ENCODE results near the gene TOLLIP.

DNA sequence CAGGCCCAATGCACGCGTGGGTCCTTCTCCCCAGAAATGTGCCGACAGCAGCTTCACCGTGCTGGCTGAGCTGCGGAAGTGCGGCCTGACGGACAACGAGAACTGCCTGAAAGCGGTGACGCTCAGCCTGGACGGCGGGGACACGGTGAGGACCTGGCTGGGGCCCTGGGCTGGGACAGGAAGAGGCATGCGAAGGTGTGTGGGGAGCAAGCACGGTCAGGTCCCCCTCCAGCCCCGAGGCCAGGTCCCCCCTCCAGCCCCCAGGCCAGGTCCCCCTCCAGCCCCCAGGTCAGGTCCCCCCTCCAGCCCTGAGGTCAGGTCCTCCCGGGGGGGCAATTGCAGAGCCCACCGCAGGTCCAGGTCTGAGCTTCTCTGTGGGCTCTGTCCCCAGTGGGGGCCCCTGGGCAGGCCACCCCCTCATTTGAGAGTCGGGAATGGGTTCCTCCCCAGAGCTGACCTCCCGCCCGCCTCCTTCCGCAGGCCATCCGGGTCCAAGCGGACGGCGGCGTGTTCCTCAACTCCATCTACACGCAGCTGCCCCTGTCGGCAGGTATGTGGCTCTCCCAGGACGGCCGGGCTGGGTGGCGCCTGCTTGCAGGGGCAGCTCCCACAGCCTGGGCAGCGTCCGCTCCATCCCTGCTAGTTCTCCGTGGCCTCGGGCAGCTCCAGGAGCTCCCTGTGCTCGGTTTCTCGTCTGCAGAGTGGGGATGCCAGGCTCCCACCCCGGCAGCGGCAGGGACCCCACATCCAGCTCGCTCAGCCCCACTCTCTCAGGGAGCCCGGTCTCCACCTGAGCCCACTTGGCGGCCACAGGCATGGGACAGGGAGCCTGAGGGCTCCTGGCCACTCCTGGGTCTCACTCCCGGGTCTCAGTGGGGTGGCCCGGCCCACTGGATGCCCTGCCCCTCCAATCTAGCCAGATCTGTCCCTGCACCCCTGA is 78.7 kb downstream of the TOLLIP start:
- TF ChIP-seq RAD21 (conservative IDR thresholded peaks at IDR 0.05 in 1 of 2, IDR thresholded peaks at IDR 0.05 in 1 of 2) (no peak), SREBF2 (IDR thresholded peaks at IDR 0.05) (no peak), CHD4 (IDR thresholded peaks at IDR 0.05; ENCODE audit: borderline replicate concordance) (no peak), SMC3 (IDR thresholded peaks at IDR 0.05) (no peak), POLR2A (IDR thresholded peaks at IDR 0.05; ENCODE audit: low read length) (no peak), NR3C1 (IDR thresholded peaks at IDR 0.05) (no peak), RFX5 (IDR thresholded peaks at IDR 0.05) (no peak), EP300 (IDR thresholded peaks at IDR 0.05) (no peak), REST (IDR thresholded peaks at IDR 0.05) (no peak)
- TF ChIP-seq, protein P1, sequence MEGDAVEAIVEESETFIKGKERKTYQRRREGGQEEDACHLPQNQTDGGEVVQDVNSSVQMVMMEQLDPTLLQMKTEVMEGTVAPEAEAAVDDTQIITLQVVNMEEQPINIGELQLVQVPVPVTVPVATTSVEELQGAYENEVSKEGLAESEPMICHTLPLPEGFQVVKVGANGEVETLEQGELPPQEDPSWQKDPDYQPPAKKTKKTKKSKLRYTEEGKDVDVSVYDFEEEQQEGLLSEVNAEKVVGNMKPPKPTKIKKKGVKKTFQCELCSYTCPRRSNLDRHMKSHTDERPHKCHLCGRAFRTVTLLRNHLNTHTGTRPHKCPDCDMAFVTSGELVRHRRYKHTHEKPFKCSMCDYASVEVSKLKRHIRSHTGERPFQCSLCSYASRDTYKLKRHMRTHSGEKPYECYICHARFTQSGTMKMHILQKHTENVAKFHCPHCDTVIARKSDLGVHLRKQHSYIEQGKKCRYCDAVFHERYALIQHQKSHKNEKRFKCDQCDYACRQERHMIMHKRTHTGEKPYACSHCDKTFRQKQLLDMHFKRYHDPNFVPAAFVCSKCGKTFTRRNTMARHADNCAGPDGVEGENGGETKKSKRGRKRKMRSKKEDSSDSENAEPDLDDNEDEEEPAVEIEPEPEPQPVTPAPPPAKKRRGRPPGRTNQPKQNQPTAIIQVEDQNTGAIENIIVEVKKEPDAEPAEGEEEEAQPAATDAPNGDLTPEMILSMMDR (IDR thresholded peaks at IDR 0.05) = no peak
- TF ChIP-seq, protein P2, sequence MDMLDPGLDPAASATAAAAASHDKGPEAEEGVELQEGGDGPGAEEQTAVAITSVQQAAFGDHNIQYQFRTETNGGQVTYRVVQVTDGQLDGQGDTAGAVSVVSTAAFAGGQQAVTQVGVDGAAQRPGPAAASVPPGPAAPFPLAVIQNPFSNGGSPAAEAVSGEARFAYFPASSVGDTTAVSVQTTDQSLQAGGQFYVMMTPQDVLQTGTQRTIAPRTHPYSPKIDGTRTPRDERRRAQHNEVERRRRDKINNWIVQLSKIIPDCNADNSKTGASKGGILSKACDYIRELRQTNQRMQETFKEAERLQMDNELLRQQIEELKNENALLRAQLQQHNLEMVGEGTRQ (IDR thresholded peaks at IDR 0.05) = no peak

Measured in A549 (cell line).